GM10266 (cell line): ENCODE results near the gene SHQ1.
"Not testable (repeated sequence)": the region's sequence is repeated elsewhere in the genome, so short reads cannot be mapped to it uniquely, and the experiment has no call there.

Source experiments
- DNase-seq: peaks from one replicate; pipeline ENCODE4 v3.0.0; 2012; ENCODE audit errors: extremely low spot score
- TF ChIP-seq, protein P1 (sequence below): IDR thresholded peaks from 2 replicates; pipeline ENCODE4 v1.5.1; 2012; ENCODE audit warnings: mild to moderate bottlenecking, low read depth; ENCODE audit not compliant: control insufficient read depth, insufficient read depth; ENCODE audit errors: missing control alignments

The SHQ1 gene

GRCh38 chr3:72721683-72722381 lies 126.4 kb downstream of the SHQ1 start:
- TF ChIP-seq, protein P1, sequence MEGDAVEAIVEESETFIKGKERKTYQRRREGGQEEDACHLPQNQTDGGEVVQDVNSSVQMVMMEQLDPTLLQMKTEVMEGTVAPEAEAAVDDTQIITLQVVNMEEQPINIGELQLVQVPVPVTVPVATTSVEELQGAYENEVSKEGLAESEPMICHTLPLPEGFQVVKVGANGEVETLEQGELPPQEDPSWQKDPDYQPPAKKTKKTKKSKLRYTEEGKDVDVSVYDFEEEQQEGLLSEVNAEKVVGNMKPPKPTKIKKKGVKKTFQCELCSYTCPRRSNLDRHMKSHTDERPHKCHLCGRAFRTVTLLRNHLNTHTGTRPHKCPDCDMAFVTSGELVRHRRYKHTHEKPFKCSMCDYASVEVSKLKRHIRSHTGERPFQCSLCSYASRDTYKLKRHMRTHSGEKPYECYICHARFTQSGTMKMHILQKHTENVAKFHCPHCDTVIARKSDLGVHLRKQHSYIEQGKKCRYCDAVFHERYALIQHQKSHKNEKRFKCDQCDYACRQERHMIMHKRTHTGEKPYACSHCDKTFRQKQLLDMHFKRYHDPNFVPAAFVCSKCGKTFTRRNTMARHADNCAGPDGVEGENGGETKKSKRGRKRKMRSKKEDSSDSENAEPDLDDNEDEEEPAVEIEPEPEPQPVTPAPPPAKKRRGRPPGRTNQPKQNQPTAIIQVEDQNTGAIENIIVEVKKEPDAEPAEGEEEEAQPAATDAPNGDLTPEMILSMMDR, result no peak
- no peak for DNase-seq

DNA sequence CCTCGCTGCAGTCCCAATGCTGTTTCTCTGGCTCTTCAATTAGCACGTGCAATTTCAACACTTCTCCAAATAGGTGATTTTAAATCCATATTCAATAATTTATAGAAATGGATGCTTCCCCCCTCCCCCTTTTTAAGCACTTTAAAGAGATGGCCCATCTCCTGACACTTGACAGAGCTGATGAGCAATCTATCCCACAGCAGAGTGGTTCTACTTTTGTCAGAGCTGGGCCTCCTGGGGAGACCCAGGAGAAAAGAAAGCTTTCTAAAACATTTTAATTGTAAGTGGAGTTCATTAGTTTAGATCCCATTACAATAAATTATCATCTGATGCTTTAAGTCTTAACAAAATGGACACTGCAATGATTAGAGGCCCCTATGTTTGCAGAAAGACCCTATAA lies 127.7 kb downstream of the SHQ1 start:
- no peak for DNase-seq
- TF ChIP-seq, protein P1, result no peak

- TF ChIP-seq, protein P1, result no peak
- no peak for DNase-seq
Measured at GRCh38 chr3:72719137-72719536, 129.1 kb downstream of the SHQ1 start.

DNA sequence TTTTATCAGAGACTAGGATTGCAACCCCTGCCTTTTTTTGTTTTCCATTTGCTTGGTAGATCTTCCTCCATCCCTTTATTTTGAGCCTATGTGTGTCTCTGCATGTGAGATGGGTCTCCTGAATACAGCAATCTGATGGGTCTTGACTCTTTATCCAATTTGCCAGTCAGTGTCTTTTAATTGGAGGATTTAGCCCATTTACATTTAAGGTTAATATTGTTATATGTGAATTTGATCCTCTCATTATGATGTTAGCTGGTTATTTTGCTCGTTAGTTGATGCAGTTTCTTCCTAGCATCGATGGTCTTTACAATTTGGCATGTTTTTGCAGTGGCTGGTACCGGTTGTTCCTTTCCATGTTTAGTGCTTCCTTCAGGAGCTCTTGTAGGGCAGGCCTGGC lies 134.1 kb downstream of the SHQ1 start:
- not testable (repeated sequence) for DNase-seq

DNA sequence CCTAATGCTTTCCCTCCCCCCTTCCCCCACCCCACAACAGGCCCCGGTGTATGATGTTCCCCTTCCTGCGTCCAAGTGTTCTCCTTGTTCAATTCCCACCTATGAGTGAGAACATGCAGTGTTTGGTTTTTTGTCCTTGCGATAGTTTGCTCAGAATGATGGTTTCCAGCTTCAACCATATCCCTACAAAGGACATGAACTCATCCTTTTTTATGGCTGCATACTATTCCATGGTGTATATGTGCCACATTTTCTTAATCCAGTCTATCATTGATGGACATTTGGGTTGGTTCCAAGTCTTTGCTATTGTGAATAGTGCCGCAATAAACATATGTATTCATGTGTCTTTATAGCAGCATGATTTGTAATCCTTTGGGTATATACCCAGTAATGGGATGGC lies 137.8 kb downstream of the SHQ1 start:
- DNase-seq, result not testable (repeated sequence)

- TF ChIP-seq, protein P1, result no peak
- no peak for DNase-seq
Measured at GRCh38 chr3:72708441-72708840, 139.8 kb downstream of the SHQ1 start.

- TF ChIP-seq, protein P1, result no peak
Measured at GRCh38 chr3:72702997-72703396, 145.2 kb downstream of the SHQ1 start.

GRCh38 chr3:72702390-72702789 lies 145.9 kb downstream of the SHQ1 start:
- no peak for DNase-seq

More at GRCh38 chr3:72702997-72703396, 145.2 kb downstream of the SHQ1 start:
- no peak for DNase-seq

More at GRCh38 chr3:72702390-72702789, 145.9 kb downstream of the SHQ1 start:
- TF ChIP-seq, protein P1, result no peak
